NCI-H345 (cell line): Measurements from ENCODE around the gene TRIM39.
"Not testable (repeated sequence)": the region's sequence is repeated elsewhere in the genome, so short reads cannot be mapped to it uniquely, and the experiment has no call there.

Source experiments
- DNase-seq: peaks from one replicate; lab custom pipeline; 2025; lab: John Stamatoyannopoulos, UW

TRIM39 gene

GRCh38 chr6:30326526-30327231 is at the start of gene TRIM39:
Gene TRIM39 (plus strand): TSS chr6:30326927. CDS start chr6:30329318, 2,391 bp downstream.
- peak; percentile 87 for DNase-seq

GRCh38 chr6:30280988-30281387 is 45.7 kb upstream of the TRIM39 start:
- DNase-seq: not testable (repeated sequence)

- no peak for DNase-seq
Measured at GRCh38 chr6:30282522-30282921, 44.2 kb upstream of the TRIM39 start.

GRCh38 chr6:30283761-30284160 is 43.0 kb upstream of the TRIM39 start:
- DNase-seq: no peak

GRCh38 chr6:30287139-30287538 is 39.6 kb upstream of the TRIM39 start:
- DNase-seq: no peak

- DNase-seq: no peak
Measured at GRCh38 chr6:30295837-30296236, 30.9 kb upstream of the TRIM39 start.

GRCh38 chr6:30304002-30304401 is 22.7 kb upstream of the TRIM39 start:
- DNase-seq: no peak

- no peak for DNase-seq
Measured at GRCh38 chr6:30311101-30311500, 15.6 kb upstream of the TRIM39 start.

- DNase-seq: no peak
Measured at GRCh38 chr6:30311671-30312070, 15.1 kb upstream of the TRIM39 start.

GRCh38 chr6:30312266-30312665 is 14.5 kb upstream of the TRIM39 start:
- DNase-seq: no peak

GRCh38 chr6:30312676-30313321 is 13.9 kb upstream of the TRIM39 start:
- no peak for DNase-seq

GRCh38 chr6:30315156-30315555 is 11.6 kb upstream of the TRIM39 start:
- DNase-seq: no peak

GRCh38 chr6:30317913-30318589 is 8.7 kb upstream of the TRIM39 start:
- no peak for DNase-seq

GRCh38 chr6:30319146-30319835 is 7.4 kb upstream of the TRIM39 start:
- no peak for DNase-seq

GRCh38 chr6:30321692-30322388 is 4.9 kb upstream of the TRIM39 start:
- no peak for DNase-seq

GRCh38 chr6:30322527-30323501 is 3.9 kb upstream of the TRIM39 start:
- DNase-seq: no peak

- no peak for DNase-seq
Measured at GRCh38 chr6:30323806-30324205, 2.9 kb upstream of the TRIM39 start.

GRCh38 chr6:30325150-30325872 is 1.4 kb upstream of the TRIM39 start:
- DNase-seq: peak; percentile 61

- DNase-seq: peak; percentile 79
Measured at GRCh38 chr6:30325873-30326525, 728 bp upstream of the TRIM39 start.
